GM19035 (cell line): ENCODE measurements around the gene ADH5.
A peak's percentile ranks its signal among the peaks of the same experiment; 100 is the strongest.
"Not testable (repeated sequence)": the region's sequence is repeated elsewhere in the genome, so short reads cannot be mapped to it uniquely, and the experiment has no call there.

Source experiments
- ATAC-seq: cut with Tn5 transposase; IDR thresholded peaks from one replicate; pipeline ENCODE4 v1.9.1; 2021; ENCODE audit not compliant: unreplicated experiment

The ADH5 gene

DNA sequence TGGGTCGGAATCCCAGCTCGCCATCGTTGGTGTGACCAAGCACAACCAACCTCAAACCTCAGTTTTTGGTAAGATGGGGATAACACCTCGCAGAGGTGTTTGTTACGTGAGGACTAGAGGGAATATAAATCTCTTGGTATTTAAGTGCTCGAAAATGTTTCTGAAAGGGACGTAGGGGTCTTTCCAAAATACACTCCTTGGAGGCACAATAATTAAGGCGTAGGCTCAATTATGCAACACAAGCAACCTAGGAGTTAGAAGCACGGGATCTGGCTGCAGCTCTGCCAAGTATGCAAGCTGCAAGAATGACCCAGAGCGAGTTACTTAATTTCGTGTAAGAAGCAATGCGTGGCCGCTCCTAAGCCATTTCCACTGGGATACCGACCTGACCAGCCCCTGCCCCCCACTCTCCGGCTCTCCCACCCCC, 552 bp downstream of the ADH5 start:
- peak; percentile 28 for ATAC-seq

DNA sequence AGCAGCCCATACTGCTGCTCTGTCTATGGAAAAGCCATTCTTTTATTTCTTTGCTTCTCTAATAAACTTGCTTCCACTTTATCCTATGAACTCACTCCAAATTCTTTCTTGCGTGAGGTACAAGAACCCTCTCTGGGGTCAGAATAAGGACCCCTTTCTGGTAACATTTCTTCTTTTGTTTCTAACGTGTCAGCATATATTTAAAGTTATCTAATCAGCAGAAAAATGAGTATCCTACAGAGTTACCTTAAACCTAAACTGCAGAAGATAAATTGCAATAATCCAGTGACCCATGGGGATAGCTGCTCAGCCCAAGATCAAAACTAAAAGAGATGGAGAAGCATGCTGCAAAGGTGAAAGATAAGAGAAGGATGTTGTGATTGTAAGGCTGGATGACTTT, 4.0 kb downstream of the ADH5 start:
- no peak for ATAC-seq

DNA sequence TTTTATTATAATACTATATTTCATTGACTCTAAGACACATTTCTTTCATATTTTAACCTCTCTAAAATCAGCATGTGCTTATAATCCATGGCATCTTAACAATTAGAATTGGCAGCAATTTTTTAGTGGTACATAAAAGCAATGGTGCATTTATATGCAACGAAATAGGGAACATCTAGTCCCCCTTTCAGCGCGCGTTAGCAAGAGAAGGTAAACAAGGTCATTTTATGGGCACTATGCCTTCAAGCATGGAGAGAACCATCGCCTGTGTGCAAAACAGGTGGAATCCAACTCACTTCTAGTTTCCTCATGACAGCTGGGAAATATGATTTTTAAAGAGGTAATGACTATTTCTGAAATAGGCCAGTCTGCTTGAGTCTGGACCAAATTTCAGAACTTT, 6.4 kb downstream of the ADH5 start:
- no peak for ATAC-seq

DNA sequence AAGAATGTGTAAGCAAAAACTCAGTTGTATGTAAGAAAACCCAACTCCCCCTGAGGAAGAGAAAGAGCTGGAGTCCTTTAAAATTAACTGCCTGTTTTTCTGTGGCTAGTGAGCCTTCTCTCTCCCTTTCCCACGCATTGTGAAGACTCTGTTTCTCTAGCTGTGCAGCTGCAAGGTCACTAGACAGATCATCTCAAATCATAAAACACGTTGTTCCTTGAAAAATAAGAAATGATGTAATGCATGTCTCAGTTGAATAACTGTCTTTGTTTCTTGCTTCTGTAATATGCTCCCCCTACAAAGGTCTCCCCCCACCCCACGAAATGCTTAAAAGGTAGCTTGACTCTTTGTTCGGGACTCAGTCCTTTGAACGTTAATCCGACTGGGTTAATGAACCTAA, 7.7 kb downstream of the ADH5 start:
- ATAC-seq, result not testable (repeated sequence)

DNA sequence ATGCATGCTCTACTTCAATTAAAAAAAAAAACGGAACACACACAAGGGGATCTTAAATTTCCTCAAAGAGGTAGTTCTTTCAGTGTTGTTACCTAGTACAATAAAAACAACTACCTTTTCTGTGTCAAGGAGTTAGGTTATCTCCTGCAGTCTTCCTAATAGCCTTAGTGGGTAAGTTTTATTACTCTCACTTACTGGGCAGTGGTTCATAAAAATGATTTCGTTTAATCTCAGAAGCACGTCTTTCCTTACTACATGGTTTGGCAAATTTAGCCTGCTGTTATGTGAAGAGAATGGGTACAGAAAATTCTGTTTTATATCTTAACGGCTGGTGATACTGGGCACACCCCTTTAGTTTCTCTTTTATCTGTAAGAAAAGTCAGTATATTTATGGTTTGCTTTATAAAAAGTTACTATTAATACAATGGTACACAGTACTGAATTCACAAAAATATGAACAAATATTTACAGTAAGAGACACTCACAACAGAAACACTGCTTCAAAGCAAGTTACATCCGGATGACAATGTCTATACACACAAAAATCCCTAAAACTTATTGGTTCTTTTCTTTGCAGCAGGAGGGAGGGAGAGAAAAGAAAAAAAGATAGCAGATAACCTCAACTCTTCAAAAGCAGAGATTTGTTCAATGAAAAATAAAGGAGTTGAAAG, 8.8 kb downstream of the ADH5 start:
- ATAC-seq, result no peak

DNA sequence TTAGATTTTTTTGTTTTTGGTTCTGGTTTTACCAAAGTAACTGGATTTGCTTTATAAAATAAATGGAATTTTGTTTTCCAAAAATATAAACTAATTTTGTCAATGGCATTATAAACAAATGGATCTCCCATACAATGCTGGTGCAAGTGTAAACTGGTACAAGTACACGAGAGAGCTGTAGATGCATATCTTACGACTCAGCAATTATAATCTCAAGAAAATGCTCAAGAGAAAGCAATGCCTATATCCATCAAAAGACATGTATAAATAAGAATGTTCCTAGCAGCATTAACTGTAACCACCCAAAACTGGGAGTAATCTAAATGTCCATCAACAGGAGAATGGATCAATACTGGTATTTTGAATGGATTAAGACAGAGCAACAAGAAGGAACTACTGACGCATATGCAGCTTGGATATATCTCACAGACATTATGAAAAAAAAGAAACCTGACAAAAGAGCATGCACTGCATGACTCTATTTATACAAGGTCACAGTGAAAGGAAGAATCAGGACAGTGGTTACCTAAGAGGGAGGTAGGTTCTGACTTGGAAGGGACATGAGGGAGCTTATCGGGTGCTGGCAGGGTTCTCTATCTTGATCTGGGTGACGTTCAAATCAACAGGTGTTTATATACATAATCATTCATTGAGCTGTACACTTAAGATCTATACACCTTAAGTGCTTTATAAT, 9.5 kb downstream of the ADH5 start:
- no peak for ATAC-seq

DNA sequence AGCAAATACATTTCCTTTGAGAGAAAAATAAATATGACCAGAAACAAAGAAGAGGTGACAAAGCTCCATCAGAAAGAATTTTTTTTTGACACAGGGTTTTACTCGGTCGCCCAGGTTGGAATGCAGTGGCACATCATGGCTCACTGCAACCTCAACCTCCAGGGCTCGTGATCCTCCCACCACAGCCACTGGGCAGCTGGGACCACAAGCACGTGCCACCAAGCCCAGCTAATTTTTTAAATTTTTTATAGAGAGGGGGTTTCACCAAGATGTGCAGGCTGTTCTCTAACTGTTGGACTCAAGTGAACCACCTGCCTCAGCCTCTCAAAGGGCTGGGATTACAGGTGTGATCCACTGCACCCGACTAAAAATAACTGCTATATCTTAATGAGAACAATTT, 10.3 kb downstream of the ADH5 start:
- ATAC-seq, result no peak

DNA sequence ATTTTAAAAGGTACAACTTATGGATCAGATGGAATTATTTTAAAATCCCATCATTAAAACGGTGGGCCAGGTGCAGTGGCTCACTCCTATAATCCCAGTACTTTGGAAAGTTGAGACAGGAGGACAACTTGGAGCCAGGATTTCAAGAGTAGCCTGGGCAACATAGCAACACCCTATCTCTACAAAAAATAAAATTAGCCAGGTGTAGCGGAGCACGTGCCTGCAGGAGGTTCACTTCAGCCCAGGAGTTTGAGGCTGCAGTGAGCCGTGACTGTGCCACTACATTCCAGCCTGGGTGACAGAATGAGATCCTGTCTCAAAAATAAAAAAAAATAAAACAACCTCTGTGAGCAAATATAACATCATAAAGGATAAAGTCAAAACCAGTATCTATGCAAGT, 11.4 kb downstream of the ADH5 start:
- ATAC-seq, result no peak

DNA sequence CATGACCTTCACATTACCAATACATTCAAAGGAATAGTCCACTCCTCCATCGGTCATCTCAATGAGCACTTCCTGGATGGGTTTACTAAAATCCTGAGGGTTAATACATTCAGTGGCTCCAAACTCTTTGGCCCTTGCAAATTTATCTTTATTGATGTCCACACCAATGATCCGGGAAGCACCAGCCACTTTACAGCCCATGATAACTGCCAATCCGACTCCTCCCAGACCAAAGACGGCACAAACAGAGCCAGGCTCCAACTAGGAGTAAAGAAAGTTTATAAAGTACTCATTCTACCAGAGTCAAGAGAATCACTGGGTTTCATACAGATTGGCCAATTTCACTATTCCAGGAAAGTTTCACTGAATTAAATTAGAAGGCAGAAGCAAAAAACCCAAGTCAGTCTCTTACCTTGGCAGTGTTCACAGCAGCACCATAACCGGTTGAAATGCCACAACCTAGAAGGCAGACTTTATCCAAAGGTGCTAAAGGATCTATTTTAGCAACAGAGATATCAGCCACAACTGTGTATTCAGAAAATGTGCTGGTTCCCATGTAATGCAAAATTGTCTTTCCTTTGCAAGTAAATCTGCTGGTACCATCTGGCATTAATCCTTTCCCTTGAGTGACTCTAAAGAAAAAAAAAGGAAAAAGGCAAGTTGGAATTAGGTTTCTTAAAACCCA, 12.2 kb downstream of the ADH5 start:
- no peak for ATAC-seq

DNA sequence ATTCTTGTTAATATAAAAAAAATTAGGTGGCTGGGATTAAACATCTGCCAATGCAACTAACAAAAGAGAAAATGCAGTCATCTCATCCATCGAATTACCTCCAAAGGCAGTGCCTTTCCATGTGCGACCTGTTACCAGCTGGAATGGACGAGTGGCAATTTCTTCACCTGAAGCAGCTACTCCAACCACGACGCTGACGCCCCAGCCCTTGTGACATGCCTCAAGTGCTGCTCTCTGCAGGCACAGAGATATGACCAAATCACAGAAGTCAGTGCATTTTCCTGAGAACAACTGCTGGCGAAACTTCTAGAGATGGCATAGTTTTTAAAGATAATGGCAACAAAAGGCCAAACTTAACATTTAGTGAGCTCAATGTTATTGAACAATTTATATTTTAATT, 13.8 kb downstream of the ADH5 start:
- ATAC-seq, result no peak

DNA sequence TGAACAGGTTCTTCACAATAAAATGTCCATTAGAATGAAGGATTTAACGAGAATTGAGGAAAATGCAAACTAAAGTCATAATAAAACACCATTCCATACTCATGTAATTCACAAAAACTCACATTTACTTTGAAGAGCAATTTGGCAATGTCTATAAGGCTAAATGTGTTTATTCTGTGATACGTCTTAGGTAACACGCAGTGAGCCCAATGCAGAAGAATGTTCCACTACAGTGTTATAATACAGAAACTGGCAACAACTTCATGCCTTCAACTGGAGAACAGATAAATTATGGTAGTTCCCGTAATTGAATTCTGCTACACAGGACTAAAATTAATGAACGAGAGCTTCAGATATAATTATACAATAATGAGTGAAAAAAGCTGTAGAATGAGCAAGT, 17.4 kb downstream of the ADH5 start:
- ATAC-seq, result no peak

DNA sequence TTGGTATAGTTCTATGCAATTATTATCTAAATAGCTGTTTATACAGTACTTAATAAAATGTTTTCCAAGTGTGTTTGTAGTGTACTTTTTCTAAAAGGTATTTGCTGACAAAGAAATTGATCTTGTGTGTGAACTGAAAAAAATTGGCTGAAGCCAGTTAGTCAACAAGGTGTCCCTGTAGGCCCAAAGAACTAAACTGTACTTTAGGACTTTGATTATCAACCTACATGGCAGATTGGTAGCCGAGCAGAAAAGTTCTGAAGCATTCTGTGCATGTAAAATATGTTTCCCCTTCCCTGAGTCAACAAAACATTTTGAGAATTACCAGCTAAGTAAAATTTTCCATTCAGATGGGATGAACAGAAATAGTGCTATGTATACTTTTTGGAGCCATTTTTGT, 21.0 kb downstream of the ADH5 start:
- ATAC-seq, result no peak

DNA sequence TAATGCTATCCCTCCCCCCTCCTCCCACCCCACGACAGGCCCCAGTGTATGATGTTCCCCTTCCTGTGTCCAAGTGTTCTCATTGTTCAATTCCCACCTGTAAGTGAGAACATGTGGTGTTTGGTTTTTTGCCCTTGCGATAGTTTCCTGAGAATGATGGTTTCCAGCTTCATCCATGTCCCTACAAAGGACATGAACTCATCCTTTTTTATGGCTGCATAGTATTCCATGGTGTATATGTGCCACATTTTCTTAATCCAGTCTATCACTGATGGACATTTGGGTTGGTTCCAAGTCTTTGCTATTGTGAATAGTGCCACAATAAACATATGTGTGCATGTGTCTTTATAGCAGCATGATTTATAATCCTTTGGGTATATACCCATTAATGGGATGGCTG, 23.1 kb downstream of the ADH5 start:
- not testable (repeated sequence) for ATAC-seq

DNA sequence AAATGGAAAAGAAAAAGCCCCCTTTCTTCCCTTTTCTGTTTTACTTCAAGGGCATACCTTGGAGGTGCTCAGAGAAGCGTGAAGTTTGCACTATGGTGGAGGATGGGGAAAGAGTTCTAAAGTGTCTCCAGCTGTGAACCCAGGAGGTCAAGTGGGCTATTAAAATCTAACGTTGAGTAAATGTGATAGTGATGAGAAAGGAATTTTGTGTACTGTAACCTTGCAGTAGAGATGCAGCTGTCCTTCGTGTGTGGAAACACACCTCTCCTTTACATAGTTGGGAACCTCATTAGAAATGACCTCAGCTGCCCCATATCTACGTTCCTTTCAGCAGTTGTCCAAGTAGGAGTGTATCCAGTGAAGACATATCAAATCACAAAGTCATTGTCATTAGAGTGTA, 26.5 kb downstream of the ADH5 start:
- no peak for ATAC-seq

DNA sequence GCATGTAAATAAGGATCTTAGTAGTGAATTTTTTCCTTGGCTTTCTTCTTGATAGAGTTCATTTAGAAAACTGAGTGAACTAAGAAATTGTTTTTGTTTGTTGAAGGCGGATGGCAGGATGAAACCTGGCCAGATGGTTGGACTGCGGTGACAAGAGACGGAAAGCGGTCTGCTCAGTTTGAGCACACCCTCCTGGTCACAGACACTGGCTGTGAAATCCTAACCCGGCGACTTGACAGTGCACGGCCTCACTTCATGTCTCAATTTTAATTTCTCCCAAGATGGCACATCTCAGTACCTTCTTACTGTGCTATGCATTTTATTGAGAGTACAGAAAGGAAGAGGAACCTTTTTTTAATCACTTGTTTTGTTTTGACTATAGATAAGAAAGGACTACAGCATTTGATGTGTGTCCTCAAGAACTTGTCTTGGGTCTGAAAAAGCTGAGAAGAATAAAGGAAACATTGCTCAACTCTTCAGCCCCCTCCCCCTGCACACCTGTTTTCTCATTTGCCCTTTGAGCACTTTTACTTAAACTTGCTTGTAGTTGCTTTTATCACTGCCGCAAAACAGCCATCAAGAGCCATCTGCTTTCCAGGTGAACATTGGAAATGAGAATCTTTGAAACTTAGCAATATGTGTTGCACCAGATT, 27.4 kb downstream of the ADH5 start:
- no peak for ATAC-seq

DNA sequence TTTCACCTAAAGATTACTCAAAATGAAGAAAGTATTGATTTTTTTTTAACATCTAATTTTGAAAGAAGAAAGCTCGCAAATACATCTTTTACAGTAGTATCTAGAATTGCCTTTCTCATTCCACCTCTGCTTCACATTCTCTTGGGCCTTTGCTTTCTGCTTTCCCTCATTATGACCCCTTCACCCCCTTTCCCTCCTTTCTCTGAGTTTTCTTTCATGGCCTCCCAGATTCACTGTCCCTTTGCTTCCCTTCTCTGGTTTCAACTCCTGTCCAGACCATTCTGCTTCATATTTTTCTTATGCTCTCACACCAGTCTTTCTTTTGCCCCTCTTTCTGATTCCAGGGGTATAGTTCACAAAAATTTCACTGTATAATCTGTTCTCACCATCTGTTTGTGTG, 29.0 kb downstream of the ADH5 start:
- no peak for ATAC-seq

DNA sequence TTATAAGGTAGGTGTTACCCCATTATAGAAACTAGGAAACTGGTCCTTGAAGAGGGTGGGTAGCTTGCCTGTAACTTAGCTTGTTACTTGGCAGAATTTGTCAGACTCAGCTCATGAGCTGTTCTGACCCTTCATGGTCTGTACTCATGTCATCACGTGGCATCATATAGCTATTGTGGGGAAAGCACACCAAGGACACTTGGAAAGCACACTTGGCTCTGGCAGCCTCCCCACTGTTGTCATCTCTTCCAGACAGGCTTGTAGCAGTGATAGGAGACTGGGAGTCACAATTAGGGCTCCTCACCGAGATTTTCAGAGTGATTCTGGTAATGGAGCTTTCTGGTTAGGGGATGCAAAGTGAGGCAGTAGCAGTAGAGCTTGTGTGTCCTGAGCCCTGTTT, 30.4 kb downstream of the ADH5 start:
- no peak for ATAC-seq

DNA sequence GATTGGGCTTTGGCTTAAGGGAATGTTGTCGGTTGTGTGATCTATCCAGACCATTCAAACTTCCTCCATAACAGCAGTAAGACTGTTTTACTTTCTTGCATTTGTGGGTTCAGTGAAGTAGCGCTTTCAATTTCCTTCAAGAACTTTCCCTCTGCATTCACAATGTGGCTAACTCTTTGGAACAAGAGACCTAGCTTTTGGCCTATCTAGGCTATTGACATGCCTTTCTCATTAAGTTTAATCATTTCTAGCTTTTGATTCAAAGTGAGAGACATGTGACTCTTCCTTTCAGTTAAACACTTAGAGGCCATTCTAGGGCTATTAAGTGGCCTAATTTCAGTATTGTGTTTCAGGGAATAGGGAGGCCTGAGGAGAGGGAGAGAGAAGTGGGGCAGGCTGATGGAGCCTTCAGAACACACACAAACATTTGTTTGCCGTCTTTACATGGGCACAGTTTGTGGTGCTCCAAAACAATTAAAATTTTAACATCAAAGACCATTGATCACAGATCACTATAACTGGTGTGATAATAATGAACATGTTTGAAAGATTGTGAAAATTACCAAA, 34.1 kb downstream of the ADH5 start:
- ATAC-seq, result peak; percentile 42

DNA sequence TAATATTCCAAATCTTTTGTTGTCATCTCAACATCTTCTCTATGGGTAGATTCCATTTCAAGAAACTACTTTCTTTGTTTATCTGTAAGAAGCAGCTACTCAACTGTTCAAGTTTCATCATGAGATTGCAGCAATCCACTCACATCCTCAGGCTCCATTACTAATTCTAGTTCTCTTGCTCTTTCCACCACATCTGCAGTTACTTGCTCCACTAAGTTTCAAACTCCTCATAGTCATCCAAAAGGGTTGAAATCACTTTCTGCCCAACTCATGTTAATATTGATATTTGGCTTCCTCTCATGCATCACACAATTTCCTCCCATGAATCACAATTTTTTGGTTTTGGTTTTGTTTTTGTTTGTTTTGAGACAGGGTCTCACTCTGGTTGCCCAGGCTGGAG, 35.7 kb downstream of the ADH5 start:
- ATAC-seq, result no peak

DNA sequence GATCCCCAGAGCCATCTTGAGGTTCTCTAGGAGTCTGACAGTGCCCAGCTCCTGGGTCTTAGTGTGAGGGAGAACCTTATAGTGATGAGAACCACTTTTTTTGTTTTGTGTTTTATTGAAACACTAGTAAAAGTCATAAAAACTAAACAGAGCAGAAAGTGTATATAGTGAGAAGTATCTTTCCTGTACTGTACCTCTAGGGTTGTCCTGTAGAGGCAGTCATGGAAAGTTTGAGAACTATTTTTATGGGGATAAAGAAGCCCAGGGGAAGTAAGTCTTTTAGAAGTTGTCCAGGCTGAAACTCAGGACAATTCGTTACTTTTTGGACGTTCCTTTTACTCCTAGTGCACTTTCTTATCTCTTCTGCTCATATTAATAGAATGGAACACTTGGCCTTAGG, 40.9 kb downstream of the ADH5 start:
- ATAC-seq, result no peak

DNA sequence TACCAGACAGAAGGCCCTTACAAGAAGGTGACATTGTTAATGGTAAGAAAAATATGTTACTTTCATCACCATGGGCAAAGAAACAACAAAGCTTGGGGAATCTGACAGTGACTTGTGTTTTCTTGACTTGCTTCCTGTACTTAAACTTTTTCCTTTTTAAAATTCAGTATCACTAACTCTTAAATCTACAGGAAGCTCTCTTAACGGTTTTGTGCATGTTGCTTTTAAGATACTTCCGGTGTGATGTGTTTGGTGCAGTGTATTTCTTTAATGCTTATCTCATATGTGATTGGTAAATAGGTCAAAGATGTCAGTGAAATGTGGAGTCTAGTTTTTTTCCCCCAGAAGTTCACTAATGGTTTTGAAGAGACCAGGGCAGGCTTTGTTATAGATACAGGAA, 45.2 kb downstream of the ADH5 start:
- no peak for ATAC-seq

DNA sequence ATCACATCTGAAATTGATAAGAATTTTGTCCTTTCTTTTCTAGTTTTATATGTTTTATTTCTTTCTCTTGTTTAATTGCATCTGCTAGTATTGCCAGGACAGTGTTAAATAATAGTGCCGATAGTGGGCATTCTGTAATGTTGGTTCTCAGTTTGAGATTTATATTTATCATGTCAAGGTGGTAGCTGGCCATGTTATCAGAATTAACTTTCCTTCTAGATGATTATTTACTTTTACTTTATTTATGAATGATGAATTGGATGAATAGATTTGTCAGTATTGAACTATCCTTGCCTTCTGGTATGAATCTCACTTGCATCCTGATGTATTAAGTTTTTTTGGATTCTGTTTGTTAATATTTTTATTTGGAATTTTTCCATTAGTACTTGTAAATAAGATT, 50.4 kb downstream of the ADH5 start:
- ATAC-seq, result no peak
